Measurements from ENCODE around the gene NABP2. TPM values are rescaled to one million over a fixed set of nuclear protein-coding genes. Genes with fewer than 3 reads are reported as not detected.

Gene NABP2
- total and polyA plus RNA-seq, 2 donors (not counting 1 experiment from before 2014, with no cell fraction given), result 29.2 to 39.7 TPM

DNA sequence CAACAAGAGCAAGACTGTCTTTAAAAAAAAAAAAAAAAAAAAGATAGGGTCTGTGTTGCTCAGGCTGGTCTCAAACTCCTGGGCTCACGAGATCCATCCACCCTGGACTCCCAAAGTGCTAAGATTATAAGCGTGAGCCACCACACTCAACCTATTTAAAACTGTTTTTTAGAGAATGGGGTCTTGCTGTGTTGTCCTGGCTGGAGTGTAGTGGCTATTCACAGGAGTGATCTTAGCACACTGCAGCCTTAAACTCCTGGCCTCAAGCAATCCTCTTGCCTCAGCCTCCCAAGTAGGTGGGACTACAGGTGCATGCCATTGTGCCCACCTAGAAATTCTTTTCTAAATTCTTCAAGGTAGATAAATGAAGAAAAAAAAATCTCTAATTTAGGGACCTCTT is 50.2 kb downstream of the NABP2 start:
- Histone ChIP-seq H3K4me3 (replicated peaks in 1 of 4; ENCODE audit: control extremely low read depth in 1 of 4, insufficient read depth in 1 of 4, low read depth in 3 of 4, low read length in 4 of 4) (no peak overlapping the region), H3K36me3 (ENCODE audit: control insufficient read depth, insufficient read depth, low read length) (peaks cover 19% of the 10 kb centered on the region), H3K9me3 (ENCODE audit: control insufficient read depth, insufficient read depth, low read depth, low read length) (no peaks in the 10 kb centered on the region), H3K9ac (ENCODE audit: insufficient read depth, low read length) (no peak overlapping the region), H3K27ac (ENCODE audit: insufficient read depth, low read length) (no peak overlapping the region), H3K79me2 (ENCODE audit: control insufficient read depth, insufficient read depth, low read length) (no peaks in the 10 kb centered on the region), H2AFZ (ENCODE audit: low read length) (no peak overlapping the region), H3K27me3 (ENCODE audit: control insufficient read depth, insufficient read depth, low read length) (no peaks in the 10 kb centered on the region), H3K4me1 (ENCODE audit: control insufficient read depth, extremely low read depth, insufficient read depth, low read length) (no peaks in the 10 kb centered on the region), H3K4me2 (ENCODE audit: extremely low read depth, insufficient read depth, low read length) (no peak overlapping the region), H4K20me1 (ENCODE audit: control insufficient read depth, extremely low read depth, insufficient read depth, low read length) (no peaks in the 10 kb centered on the region)
- DNase-seq (ENCODE audit: low read depth in 2 of 2), result no peak
- TF ChIP-seq, protein P1, sequence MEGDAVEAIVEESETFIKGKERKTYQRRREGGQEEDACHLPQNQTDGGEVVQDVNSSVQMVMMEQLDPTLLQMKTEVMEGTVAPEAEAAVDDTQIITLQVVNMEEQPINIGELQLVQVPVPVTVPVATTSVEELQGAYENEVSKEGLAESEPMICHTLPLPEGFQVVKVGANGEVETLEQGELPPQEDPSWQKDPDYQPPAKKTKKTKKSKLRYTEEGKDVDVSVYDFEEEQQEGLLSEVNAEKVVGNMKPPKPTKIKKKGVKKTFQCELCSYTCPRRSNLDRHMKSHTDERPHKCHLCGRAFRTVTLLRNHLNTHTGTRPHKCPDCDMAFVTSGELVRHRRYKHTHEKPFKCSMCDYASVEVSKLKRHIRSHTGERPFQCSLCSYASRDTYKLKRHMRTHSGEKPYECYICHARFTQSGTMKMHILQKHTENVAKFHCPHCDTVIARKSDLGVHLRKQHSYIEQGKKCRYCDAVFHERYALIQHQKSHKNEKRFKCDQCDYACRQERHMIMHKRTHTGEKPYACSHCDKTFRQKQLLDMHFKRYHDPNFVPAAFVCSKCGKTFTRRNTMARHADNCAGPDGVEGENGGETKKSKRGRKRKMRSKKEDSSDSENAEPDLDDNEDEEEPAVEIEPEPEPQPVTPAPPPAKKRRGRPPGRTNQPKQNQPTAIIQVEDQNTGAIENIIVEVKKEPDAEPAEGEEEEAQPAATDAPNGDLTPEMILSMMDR (conservative IDR thresholded peaks at IDR 0.05 in 1 of 2, IDR thresholded peaks at IDR 0.05 in 1 of 2; ENCODE audit: low read depth in 1 of 2, low read length in 2 of 2), result no peak
- no peak for TF ChIP-seq EZH2 (IDR thresholded peaks at IDR 0.05; ENCODE audit: low read length, missing control alignments)

GRCh38 chr12:56278905-56279304 is 54.8 kb downstream of the NABP2 start:
- Histone ChIP-seq H3K79me2 (ENCODE audit: control insufficient read depth, insufficient read depth, low read length) (no peaks in the 10 kb centered on the region), H3K9me3 (ENCODE audit: control insufficient read depth, insufficient read depth, low read depth, low read length) (no peaks in the 10 kb centered on the region), H3K4me2 (ENCODE audit: extremely low read depth, insufficient read depth, low read length) (no peak overlapping the region), H3K4me1 (ENCODE audit: control insufficient read depth, extremely low read depth, insufficient read depth, low read length) (no peaks in the 10 kb centered on the region), H3K4me3 (replicated peaks in 1 of 4; ENCODE audit: control extremely low read depth in 1 of 4, insufficient read depth in 1 of 4, low read depth in 3 of 4, low read length in 4 of 4) (no peak overlapping the region), H3K27ac (ENCODE audit: insufficient read depth, low read length) (no peak overlapping the region), H3K36me3 (ENCODE audit: control insufficient read depth, insufficient read depth, low read length) (peaks cover 19% of the 10 kb centered on the region), H3K9ac (ENCODE audit: insufficient read depth, low read length) (no peak overlapping the region), H4K20me1 (ENCODE audit: control insufficient read depth, extremely low read depth, insufficient read depth, low read length) (no peaks in the 10 kb centered on the region), H3K27me3 (ENCODE audit: control insufficient read depth, insufficient read depth, low read length) (no peaks in the 10 kb centered on the region), H2AFZ (ENCODE audit: low read length) (no peak overlapping the region)
- TF ChIP-seq, protein P1 (conservative IDR thresholded peaks at IDR 0.05 in 1 of 2, IDR thresholded peaks at IDR 0.05 in 1 of 2; ENCODE audit: low read depth in 1 of 2, low read length in 2 of 2), result no peak
- TF ChIP-seq EZH2 (IDR thresholded peaks at IDR 0.05; ENCODE audit: low read length, missing control alignments), result no peak
- DNase-seq (ENCODE audit: low read depth in 2 of 2), result no peak

Other genes starting within 250 kb of the NABP2 start
- 9.2 and 11.6 TPM in 2 replicates for gene SUOX, start 227.1 kb upstream of the NABP2 start, total RNA-seq
- gene SUOX, start 227.1 kb upstream of the NABP2 start, polyA plus RNA-seq, result 11.1 and 15.0 TPM in 2 replicates
- 0.51 and 2.0 TPM in 2 replicates for gene IKZF4, start 203.3 kb upstream of the NABP2 start, total RNA-seq
- gene IKZF4, start 203.3 kb upstream of the NABP2 start, polyA plus RNA-seq, result 3.2 and 3.7 TPM in 2 replicates
- 86.2 and 125 TPM in 2 replicates for gene RPS26, start 182.4 kb upstream of the NABP2 start, total RNA-seq
- 739 and 1,779 TPM in 2 replicates for gene RPS26, start 182.4 kb upstream of the NABP2 start, polyA plus RNA-seq
- gene ERBB3, start 144.2 kb upstream of the NABP2 start, total RNA-seq, result 0.66 and 1.3 TPM in 2 replicates
- gene ERBB3, start 144.2 kb upstream of the NABP2 start, polyA plus RNA-seq, result 0.59 and 0.92 TPM in 2 replicates
- gene PA2G4, start 119.8 kb upstream of the NABP2 start, total RNA-seq, result 92.2 and 93.5 TPM in 2 replicates
- 202 and 342 TPM in 2 replicates for gene PA2G4, start 119.8 kb upstream of the NABP2 start, polyA plus RNA-seq
- gene RPL41, start 107.7 kb upstream of the NABP2 start, total RNA-seq, result 2,664 and 4,175 TPM in 2 replicates
- gene RPL41, start 107.7 kb upstream of the NABP2 start, polyA plus RNA-seq, result 6,961 and 9,604 TPM in 2 replicates
- gene ZC3H10, start 106.1 kb upstream of the NABP2 start, total RNA-seq, result 5.6 and 7.2 TPM in 2 replicates
- gene ZC3H10, start 106.1 kb upstream of the NABP2 start, polyA plus RNA-seq, result 1.8 and 1.9 TPM in 2 replicates
- gene ESYT1, start 96.1 kb upstream of the NABP2 start, total RNA-seq, result 261 and 446 TPM in 2 replicates
- gene ESYT1, start 96.1 kb upstream of the NABP2 start, polyA plus RNA-seq, result 182 and 260 TPM in 2 replicates
- 71.7 and 98.6 TPM in 2 replicates for gene MYL6B, start 71.8 kb upstream of the NABP2 start, total RNA-seq
- gene MYL6B, start 71.8 kb upstream of the NABP2 start, polyA plus RNA-seq, result 87.7 and 99.1 TPM in 2 replicates
- 1,163 and 1,517 TPM in 2 replicates for gene MYL6, start 66.0 kb upstream of the NABP2 start, total RNA-seq
- 6,238 and 7,941 TPM in 2 replicates for gene MYL6, start 66.0 kb upstream of the NABP2 start, polyA plus RNA-seq
- gene SMARCC2, start 34.9 kb upstream of the NABP2 start, total RNA-seq, result 55.5 and 70.8 TPM in 2 replicates
- 60.2 and 69.6 TPM in 2 replicates for gene SMARCC2, start 34.9 kb upstream of the NABP2 start, polyA plus RNA-seq
- gene RNF41, start 2.4 kb upstream of the NABP2 start, total RNA-seq, result 120 and 199 TPM in 2 replicates
- gene RNF41, start 2.4 kb upstream of the NABP2 start, polyA plus RNA-seq, result 88.4 and 99.7 TPM in 2 replicates
- not detected in 2 replicates for gene SLC39A5, start 5.7 kb downstream of the NABP2 start, total RNA-seq
- not detected in 2 replicates for gene SLC39A5, start 5.7 kb downstream of the NABP2 start, polyA plus RNA-seq
- 9.0 and 14.9 TPM in 2 replicates for gene ANKRD52, start 34.0 kb downstream of the NABP2 start, total RNA-seq
- gene ANKRD52, start 34.0 kb downstream of the NABP2 start, polyA plus RNA-seq, result 12.2 and 15.8 TPM in 2 replicates
- gene COQ10A, start 42.6 kb downstream of the NABP2 start, total RNA-seq, result 6.4 and 9.1 TPM in 2 replicates
- gene COQ10A, start 42.6 kb downstream of the NABP2 start, polyA plus RNA-seq, result 14.2 and 16.2 TPM in 2 replicates
- 70.4 and 117 TPM in 2 replicates for gene CS, start 76.0 kb downstream of the NABP2 start, total RNA-seq
- 170 and 228 TPM in 2 replicates for gene CS, start 76.0 kb downstream of the NABP2 start, polyA plus RNA-seq
- gene CNPY2, start 91.6 kb downstream of the NABP2 start, total RNA-seq, result 47.3 and 48.2 TPM in 2 replicates
- gene CNPY2, start 91.6 kb downstream of the NABP2 start, polyA plus RNA-seq, result 124 and 142 TPM in 2 replicates
- 18.5 and 25.9 TPM in 2 replicates for gene PAN2, start 109.7 kb downstream of the NABP2 start, total RNA-seq
- gene PAN2, start 109.7 kb downstream of the NABP2 start, polyA plus RNA-seq, result 11.4 and 17.3 TPM in 2 replicates
- 0.17 TPM in 1 of 2 replicates, not detected in the other for gene IL23A, start 114.5 kb downstream of the NABP2 start, total RNA-seq
- 0.12 TPM in 1 of 2 replicates, not detected in the other for gene IL23A, start 114.5 kb downstream of the NABP2 start, polyA plus RNA-seq
- 284 and 368 TPM in 2 replicates for gene STAT2, start 135.8 kb downstream of the NABP2 start, total RNA-seq
- 112 and 148 TPM in 2 replicates for gene STAT2, start 135.8 kb downstream of the NABP2 start, polyA plus RNA-seq
- gene APOF, start 138.5 kb downstream of the NABP2 start, total RNA-seq, result not detected in 2 replicates
- not detected in 2 replicates for gene APOF, start 138.5 kb downstream of the NABP2 start, polyA plus RNA-seq
- gene TIMELESS, start 225.1 kb downstream of the NABP2 start, total RNA-seq, result 3.6 and 5.9 TPM in 2 replicates
- 1.2 and 3.8 TPM in 2 replicates for gene TIMELESS, start 225.1 kb downstream of the NABP2 start, polyA plus RNA-seq
- not detected in 2 replicates for gene MIP, start 230.3 kb downstream of the NABP2 start, total RNA-seq
- not detected in 2 replicates for gene MIP, start 230.3 kb downstream of the NABP2 start, polyA plus RNA-seq
- gene SPRYD4, start 244.2 kb downstream of the NABP2 start, total RNA-seq, result 1.0 and 1.7 TPM in 2 replicates
- gene SPRYD4, start 244.2 kb downstream of the NABP2 start, polyA plus RNA-seq, result 2.1 and 3.0 TPM in 2 replicates